ENCODE results near the gene MIEF1.

The MIEF1 gene

DNA sequence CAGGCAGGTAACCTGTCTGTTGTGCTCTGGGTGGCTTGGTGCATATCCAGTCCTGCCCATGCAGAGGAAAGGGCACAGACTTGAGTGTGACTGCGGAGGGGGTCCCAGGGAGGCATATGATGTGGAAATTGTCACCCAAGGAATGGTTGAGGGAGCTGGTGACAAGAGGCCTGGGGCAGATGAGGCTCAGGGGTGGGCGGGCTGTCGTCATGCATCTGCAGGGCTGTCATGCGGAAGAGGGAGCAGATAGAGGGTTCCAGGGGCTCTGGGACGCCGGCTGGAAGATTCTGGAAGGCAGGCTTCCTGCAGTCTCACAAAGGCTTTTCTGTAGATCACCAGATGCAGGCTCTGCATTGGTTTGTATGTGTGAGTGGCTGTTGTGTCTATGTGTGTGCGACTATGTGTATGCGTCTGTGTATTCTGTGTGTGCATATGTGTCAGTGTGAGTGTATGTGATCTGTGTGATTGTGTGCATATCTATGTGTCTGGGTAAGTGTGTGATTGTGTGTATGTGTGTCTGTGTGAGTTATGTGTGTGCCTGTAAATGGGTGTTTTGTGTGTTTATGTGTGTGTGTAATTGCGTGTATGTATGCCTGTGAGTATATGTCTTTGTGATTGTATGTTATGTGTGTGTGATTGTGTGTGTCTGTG, 60.9 kb downstream of the MIEF1 start:
- DNase-seq (ENCODE audit: low read depth), result no peak
- H3K4me3 ChIP-seq (ENCODE audit: low read length), result no peak overlapping the region
- TF ChIP-seq, protein P1, sequence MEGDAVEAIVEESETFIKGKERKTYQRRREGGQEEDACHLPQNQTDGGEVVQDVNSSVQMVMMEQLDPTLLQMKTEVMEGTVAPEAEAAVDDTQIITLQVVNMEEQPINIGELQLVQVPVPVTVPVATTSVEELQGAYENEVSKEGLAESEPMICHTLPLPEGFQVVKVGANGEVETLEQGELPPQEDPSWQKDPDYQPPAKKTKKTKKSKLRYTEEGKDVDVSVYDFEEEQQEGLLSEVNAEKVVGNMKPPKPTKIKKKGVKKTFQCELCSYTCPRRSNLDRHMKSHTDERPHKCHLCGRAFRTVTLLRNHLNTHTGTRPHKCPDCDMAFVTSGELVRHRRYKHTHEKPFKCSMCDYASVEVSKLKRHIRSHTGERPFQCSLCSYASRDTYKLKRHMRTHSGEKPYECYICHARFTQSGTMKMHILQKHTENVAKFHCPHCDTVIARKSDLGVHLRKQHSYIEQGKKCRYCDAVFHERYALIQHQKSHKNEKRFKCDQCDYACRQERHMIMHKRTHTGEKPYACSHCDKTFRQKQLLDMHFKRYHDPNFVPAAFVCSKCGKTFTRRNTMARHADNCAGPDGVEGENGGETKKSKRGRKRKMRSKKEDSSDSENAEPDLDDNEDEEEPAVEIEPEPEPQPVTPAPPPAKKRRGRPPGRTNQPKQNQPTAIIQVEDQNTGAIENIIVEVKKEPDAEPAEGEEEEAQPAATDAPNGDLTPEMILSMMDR (conservative IDR thresholded peaks at IDR 0.05; ENCODE audit: low read length), result no peak

DNA sequence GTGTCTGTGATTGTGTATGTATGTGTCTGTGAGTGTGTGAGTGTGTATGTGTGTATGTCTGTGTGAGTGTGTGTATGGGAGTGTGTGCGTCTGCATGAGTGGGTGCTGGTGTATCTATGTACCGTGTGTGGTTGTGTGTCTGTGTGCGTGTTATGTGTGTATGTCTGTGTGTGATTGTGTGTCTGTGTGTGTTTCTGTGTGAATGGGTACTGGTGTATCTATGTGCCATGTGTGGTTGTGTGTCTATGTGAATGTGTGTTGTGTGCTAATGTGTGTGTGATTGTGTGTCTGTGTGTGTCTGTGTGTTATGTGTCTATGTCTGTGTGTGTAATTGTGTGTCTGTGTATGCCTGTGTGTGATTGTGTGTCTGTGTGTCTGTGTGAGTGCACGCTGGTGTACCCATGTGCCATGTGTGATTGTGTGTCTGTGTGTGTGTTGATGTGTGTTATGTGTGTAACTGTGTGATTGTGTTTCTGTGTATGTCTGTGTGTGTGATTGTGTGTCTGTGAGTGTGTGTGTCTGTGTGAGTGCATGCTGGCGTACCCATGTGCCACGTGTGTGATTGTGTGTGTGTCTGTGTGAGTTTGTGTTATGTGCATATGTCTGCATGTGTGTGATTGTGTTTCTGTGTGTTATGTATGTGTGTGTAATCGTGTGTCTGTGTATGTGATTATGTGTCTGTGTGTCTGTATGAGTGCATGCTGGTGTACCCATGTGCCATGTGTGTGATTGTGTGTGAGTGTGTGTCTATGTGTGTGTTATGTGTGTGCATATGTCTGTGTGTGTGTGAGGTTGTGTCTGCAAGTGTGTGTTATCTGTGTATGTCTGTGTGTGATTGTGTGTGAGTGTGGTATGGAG, 61.7 kb downstream of the MIEF1 start:
- H3K4me3 ChIP-seq (ENCODE audit: low read length), result no peak overlapping the region
- TF ChIP-seq, protein P1 (conservative IDR thresholded peaks at IDR 0.05; ENCODE audit: low read length), result no peak
- no peak for DNase-seq (ENCODE audit: low read depth)

DNA sequence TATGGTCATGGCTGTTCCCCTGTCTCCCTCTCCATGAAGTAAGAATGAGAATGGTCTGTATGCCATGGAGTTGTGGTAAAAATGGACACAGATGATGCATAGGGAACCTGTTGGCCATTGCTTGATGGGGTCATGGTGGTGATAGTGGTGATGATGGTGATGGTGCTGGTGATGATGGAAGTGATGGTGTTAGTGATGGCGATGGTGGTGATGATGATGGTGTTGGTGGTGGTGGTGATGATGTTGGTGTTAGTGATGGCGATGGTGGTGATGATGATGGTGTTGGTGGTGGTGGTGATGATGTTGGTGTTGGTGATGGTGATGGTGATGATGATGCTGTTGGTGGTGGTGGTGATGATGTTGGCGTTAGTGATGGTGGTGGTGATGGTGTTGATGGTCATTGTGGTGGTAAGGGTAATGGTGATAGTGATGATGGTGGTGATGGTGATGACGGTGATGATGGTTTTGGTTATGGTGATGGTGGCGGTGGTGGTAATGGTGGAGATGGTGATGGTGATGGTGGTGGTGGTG, 63.4 kb downstream of the MIEF1 start:
- TF ChIP-seq, protein P1 (conservative IDR thresholded peaks at IDR 0.05; ENCODE audit: low read length), result no peak
- no peak for DNase-seq (ENCODE audit: low read depth)
- H3K4me3 ChIP-seq (ENCODE audit: low read length), result no peak overlapping the region

DNA sequence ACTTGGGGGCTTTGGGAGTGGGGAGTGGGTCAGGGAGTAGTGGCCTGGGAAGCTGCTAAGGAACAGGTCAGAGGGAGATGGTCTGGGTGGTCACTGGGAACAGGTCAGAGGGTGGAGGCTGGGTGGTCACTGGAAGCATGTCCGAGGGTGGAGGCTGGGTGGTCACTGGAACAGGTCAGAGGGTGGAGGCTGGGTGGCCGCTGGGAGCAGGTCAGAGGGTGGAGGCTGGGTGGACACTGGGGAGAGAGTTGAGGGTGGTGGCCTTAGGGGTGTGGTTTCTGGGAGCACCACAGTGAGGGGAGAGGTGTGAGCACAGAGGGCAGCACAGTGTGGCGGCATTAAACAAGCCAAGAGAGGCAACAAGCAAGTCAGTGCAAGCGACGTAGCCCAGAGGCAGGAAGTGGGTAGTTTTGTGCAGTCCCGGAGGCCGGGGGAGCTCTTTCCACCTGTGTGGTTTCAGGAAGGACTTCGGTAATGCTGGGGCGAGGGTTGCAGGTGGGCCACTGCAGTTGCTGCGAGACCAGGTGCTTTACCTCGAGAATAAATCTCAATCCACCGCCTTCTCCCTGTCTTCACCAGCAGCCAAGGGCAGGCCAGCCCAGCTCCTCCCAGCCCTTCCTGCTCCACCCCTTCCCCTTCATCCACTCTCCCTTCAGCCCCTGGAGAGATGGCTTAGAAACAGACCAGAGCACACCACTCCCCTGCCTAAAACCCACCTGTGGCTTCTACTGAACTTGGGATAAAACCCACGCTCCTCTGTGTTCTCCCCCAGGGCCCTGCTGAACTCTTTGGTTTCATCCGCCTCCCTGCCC, 65.3 kb downstream of the MIEF1 start:
- TF ChIP-seq, protein P1 (conservative IDR thresholded peaks at IDR 0.05; ENCODE audit: low read length), result no peak
- no peak for DNase-seq (ENCODE audit: low read depth)
- no peak overlapping the region for H3K4me3 ChIP-seq (ENCODE audit: low read length)
